ENCODE measurements around the gene FSTL5. TPM values are rescaled to one million over a fixed set of nuclear protein-coding genes. Genes with fewer than 3 reads are reported as not detected.

The FSTL5 gene
- total RNA-seq, 1 donor from 2014 or later, result not detected

- intact Hi-C loops (cut with DNase I), result no loop called here
- DNase-seq, result no peak
- no peak for ATAC-seq (ENCODE audit: poor library complexity)
These were observed 176.2 kb downstream of the FSTL5 start for GRCh38 chr4:161987611-161988010.

- intact Hi-C loops (cut with DNase I), result no loop called here
- no peak for ATAC-seq (ENCODE audit: poor library complexity)
- DNase-seq, result no peak
These were observed 211.4 kb downstream of the FSTL5 start for GRCh38 chr4:161952382-161952781.

GRCh38 chr4:161949946-161950725 is 213.7 kb downstream of the FSTL5 start:
- intact Hi-C loops (cut with DNase I), result no loop called here
- DNase-seq (no peak), ATAC-seq (ENCODE audit: poor library complexity) (no peak)

GRCh38 chr4:161948026-161948770 is 215.6 kb downstream of the FSTL5 start:
- intact Hi-C loops (cut with DNase I), result no loop called here
- DNase-seq (no peak), ATAC-seq (ENCODE audit: poor library complexity) (no peak)

- ATAC-seq (ENCODE audit: poor library complexity), result no peak
- intact Hi-C loops (cut with DNase I), result no loop called here
- no peak for DNase-seq
These were observed 226.2 kb downstream of the FSTL5 start for GRCh38 chr4:161937596-161937995.

- intact Hi-C loops (cut with DNase I), result no loop called here
- ATAC-seq (ENCODE audit: poor library complexity) (no peak), DNase-seq (no peak)
These were observed 226.9 kb downstream of the FSTL5 start for GRCh38 chr4:161936625-161937550.

DNA sequence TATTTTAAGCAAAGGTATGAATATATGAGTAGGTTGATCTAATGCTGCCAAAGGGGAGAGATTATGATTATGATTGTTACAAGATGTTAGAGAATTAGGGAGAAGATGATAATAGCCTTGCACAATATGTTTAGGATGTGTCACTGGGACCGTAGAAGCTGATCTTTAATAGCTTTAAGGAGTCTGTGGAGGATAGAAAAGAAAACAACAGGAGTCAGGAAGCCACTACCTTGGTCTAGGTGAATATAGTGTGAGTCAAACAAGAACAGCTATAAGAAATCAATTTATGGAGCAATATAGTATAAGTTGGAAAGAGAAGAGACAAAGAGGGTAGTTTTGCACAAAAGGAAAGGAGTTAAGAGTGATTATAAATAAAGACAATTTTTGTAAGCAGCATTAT is 232.7 kb downstream of the FSTL5 start:
- ATAC-seq (ENCODE audit: poor library complexity) (no peak), DNase-seq (no peak)
- intact Hi-C loops (cut with DNase I), result no loop called here

- DNase-seq (no peak), ATAC-seq (ENCODE audit: poor library complexity) (no peak)
- intact Hi-C loops (cut with DNase I), result no loop called here
These were observed 233.8 kb downstream of the FSTL5 start for GRCh38 chr4:161929956-161930355.

DNA sequence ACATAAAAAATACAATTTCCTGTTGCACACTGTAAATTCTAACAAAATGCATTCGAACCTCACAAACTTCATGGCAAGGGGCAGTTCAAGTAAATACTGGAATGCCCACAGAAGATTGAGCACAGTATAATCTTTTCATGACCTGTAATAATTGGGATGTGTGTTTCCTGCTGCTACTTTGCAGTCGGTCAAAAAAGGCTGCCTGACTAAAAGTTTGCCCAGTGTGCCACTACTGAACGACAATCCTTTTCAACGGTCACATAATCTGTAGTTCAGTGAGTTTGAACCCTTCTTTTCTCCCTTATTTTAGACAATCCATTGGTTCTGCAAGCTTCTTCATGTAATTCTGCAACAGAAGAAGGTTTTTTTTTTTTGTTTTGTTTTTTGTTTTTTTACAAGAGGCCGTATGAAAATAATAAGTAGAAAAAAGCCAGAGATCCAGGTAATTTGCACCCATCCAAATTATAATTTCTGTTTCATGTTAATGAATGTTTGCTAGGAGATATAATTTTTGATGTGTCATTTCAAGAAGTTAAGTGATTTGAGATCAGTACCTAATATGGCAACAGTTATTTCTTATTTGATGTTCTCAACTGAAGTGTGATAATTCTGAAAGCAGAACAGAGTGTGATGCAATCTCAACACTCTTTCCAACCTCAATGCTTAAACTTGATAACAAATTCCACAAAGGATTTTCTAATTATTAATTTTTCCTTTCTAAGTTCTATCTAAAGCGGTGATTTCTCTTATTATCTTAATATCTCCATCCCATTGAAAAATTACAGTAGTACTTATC is 237.6 kb downstream of the FSTL5 start:
- intact Hi-C loops (cut with DNase I), result no loop called here
- DNase-seq (no peak), ATAC-seq (ENCODE audit: poor library complexity) (no peak)

DNA sequence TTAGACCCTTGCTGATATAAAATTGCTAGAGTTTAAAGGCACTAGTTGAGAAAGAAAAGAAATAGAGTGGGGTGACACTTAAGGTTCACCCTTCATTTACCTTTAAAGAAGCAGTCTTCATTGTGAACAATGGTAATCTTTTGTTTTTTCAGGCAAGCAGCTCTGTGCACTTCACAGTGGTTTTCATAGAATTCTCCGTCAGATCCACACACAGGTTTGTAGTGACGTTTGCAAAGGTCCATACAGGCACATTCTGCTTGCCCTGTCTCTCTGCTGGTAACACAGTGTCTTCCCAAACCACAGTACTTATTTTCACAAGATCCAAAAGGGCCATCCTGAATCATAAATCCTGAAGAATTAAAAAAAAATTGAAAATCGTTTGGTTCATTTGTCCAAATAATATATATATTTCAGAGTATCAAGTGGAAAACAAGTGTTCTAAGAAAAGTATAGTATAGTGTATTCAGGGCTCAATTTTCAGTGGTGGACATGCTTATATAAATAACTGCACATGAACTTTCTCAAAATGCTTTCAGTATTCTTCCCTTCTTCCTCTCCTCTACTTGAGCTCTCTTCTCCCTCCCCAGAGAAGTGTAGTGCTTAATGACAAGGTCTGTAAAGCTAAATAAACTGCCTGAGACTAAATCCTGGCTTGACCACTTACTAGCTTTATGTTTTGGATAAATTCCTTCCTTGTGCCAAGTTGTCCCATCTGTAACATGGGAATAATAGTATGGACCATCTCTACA is 243.3 kb downstream of the FSTL5 start:
- no peak for ATAC-seq (ENCODE audit: poor library complexity)
- intact Hi-C loops (cut with DNase I), result no loop called here
- DNase-seq, result no peak

GRCh38 chr4:161919442-161920220 is 244.2 kb downstream of the FSTL5 start:
- intact Hi-C loops (cut with DNase I), result no loop called here
- no peak for DNase-seq
- no peak for ATAC-seq (ENCODE audit: poor library complexity)

- intact Hi-C loops (cut with DNase I), result no loop called here
- ATAC-seq (ENCODE audit: poor library complexity) (no peak), DNase-seq (no peak)
These were observed 247.8 kb downstream of the FSTL5 start for GRCh38 chr4:161916035-161916434.

GRCh38 chr4:161907590-161907955 is 256.2 kb downstream of the FSTL5 start:
- intact Hi-C loops (cut with DNase I), result no loop called here
- no peak for ATAC-seq (ENCODE audit: poor library complexity)

DNA sequence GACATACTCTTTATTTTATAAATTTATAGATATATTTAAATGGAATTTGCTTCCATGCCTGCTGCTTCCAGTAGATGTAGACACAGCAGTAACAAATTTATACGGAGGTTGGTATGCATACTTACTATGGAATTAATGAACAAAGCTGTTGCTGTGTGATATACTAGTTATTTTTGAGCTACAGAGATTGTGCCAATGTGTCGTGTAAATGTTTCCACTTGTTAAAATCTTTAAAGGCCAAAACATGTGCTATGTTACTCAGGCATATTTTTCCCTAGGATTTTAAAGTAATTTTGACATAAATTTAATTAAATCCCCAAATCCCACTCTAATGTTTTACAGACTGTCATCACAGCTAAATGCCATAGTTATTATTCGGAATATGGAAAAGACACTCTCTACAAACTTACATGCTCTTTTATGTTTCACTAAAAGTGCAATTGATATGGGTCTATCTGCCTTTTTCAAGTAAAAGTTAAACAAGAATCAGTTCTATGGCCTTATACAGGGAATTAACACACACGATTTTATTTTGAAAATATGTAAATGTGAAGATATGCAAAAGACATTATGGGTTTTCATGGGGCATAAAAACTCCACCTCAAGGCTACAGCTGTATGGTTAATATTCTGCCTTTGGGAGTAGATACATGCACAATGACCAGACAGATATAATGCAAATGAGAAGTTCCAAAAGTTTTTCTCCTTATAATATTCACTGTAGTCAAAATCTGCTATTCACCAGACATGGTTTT is 256.8 kb downstream of the FSTL5 start:
- intact Hi-C loops (cut with DNase I), result no loop called here
- ATAC-seq (ENCODE audit: poor library complexity), result no peak
- DNase-seq, result no peak

More at GRCh38 chr4:161907590-161907955, 256.2 kb downstream of the FSTL5 start:
- DNase-seq, result no peak

GRCh38 chr4:161900110-161900509 is 263.7 kb downstream of the FSTL5 start:
- intact Hi-C loops (cut with DNase I), result no loop called here

GRCh38 chr4:161894493-161895167 is 269.2 kb downstream of the FSTL5 start:
- intact Hi-C loops (cut with DNase I), result no loop called here
- DNase-seq, result no peak
- no peak for ATAC-seq (ENCODE audit: poor library complexity)

More at GRCh38 chr4:161900110-161900509, 263.7 kb downstream of the FSTL5 start:
- no peak for ATAC-seq (ENCODE audit: poor library complexity)
- DNase-seq, result no peak

All from Right ventricle myocardium superior (tissue), 1 donor.